GM13976 (cell line): ENCODE data around the gene MCTP1.

Experiments
- DNase-seq: peaks from one replicate; pipeline ENCODE4 v3.0.0; 2012; ENCODE audit warnings: low spot score
- in situ Hi-C: fragments of 300-500 bp; cut with MboI; formaldehyde crosslinking; loops from one replicate; pipeline ENCODE4 v1.12.0; 2022; ENCODE audit warnings: low sequenced_read_pairs, mixed read lengths, inconsistent platforms; ENCODE audit not compliant: unreplicated experiment
- TF ChIP-seq, protein P1 (sequence below): IDR thresholded peaks from 2 replicates; pipeline ENCODE4 v1.5.1; 2012; ENCODE audit warnings: borderline replicate concordance, mild to moderate bottlenecking; ENCODE audit not compliant: insufficient read depth; ENCODE audit errors: extremely low read depth, missing control alignments, control extremely low read depth

MCTP1 gene

DNA sequence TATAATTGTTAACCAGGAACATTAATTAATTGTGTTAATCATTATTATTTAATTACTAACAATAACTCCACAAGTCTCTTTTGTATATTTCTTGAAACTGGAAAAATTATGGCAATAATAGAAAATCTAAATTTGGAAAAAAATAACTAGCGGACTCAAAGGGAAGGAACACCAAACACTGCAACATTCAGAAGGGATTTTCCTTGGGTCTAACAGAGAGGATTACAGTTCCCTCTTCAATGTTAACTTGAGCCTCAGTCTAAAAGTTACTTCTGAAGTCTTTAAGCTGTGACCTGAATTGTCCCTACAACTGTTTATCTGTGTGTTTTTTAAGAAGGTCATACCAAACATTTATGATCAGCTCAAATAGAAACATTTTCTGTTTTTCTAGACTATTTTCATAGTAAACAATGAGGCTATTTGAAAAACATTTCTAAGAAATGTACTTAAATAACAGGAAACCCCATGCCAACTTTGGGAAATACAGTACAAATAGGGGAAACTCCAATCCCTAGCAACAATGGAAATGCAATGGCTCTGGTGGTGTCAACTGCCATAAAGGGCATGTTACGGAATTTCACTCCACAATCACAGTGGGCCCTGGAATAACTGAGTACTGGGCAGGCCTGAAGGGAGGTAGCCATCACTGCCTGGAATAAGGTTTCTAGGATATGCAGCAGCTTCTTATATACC lies 61.2 kb downstream of the MCTP1 start:
- in situ Hi-C loops = no loop called here
- TF ChIP-seq, protein P1, sequence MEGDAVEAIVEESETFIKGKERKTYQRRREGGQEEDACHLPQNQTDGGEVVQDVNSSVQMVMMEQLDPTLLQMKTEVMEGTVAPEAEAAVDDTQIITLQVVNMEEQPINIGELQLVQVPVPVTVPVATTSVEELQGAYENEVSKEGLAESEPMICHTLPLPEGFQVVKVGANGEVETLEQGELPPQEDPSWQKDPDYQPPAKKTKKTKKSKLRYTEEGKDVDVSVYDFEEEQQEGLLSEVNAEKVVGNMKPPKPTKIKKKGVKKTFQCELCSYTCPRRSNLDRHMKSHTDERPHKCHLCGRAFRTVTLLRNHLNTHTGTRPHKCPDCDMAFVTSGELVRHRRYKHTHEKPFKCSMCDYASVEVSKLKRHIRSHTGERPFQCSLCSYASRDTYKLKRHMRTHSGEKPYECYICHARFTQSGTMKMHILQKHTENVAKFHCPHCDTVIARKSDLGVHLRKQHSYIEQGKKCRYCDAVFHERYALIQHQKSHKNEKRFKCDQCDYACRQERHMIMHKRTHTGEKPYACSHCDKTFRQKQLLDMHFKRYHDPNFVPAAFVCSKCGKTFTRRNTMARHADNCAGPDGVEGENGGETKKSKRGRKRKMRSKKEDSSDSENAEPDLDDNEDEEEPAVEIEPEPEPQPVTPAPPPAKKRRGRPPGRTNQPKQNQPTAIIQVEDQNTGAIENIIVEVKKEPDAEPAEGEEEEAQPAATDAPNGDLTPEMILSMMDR = no peak
- DNase-seq = no peak

DNA sequence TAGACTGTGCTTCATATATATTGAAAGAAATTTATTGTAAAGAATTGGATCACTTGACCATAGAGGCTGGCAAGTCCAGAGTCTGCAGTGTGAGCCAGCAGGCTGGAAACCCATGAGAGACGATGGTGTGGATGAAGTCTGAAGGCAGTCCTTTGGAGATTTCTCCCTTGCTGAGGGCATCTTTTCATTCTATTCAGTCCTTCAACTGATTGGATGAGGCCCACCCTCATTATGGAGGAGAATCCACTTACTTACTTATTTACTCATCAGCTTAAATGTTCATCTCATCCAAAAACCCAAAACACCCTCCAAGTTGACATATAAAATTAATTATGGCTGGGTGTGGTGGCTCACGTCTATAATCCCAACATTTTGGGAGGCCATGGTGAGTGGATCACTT lies 62.1 kb downstream of the MCTP1 start:
- TF ChIP-seq, protein P1 = no peak
- in situ Hi-C loops = no loop called here
- DNase-seq = no peak

DNA sequence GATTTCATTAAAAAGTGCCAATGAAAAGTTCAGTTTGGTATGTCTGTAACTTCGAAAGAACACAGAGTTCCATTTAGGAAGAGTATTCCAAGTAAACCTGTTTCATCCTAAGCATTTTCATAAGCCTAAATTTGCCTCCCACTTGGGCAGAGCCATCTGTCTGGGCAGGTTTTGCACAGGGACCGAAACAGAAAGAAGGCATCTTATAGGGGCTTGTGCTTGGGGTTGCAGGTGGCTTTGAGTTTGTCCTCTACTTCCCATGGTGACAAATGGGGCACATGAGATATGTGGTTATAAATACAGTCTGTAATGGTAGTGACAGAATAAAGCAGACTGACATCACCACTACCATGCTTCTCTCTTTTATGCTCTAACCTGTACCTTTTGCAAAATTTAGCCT lies 63.7 kb downstream of the MCTP1 start:
- DNase-seq = no peak
- in situ Hi-C loops = no loop called here
- TF ChIP-seq, protein P1 = no peak

DNA sequence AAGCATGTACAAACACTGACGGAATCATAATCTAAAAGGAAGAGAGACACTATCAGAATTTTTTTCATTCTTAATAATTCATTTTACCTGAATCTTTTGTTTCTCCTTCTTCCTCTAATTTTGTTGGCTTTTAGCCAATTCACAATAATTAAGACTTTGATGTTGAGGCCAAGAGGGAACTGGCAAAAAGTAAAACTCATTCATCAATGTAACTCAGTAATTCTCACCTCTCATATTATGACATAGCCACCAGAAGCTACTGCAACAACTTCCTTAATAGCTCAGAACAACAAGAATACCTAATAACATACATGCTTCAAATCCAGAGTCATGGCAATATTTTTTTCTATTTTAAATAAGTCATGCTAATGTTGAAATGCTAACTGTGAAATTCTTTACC lies 64.5 kb downstream of the MCTP1 start:
- no peak for DNase-seq
- in situ Hi-C loops = no loop called here
- TF ChIP-seq, protein P1 = no peak

DNA sequence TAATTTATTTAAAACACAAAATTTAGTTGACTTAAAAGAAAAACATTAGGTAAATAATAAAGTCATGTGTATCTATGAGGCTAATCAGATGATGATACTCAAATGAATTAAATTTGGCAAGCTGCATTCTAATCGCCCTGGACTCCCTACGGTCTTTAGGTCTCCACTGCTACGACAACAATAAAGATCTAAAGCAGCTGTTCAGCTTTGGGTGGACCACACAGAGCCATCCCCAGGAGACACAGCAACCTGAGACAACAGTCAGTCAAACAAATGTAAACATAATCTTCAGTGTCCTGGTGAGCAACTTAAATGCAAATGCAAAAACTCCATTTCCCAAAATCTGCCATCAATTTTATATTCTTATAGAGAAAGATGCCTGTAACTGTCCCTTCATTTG lies 65.5 kb downstream of the MCTP1 start:
- DNase-seq = no peak

DNA sequence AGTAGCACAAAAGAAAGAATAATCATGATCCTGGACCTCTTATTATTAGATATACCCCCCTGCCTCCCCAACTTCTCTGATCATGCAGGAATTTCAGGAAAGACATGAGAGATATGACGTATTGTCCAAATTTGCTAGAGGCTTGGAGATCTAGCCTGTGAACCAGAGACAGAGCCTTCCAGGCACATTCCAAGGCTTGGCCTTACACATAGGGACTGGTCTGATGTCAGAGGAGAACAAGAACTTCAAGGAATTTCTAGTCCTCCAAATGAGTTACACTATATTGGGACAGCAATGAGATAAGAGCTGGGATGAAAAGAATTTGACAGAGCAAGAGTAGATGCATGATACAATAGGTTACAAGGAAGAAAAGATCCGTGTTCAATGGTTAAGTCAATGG lies 67.0 kb downstream of the MCTP1 start:
- DNase-seq = no peak
- TF ChIP-seq, protein P1 = no peak
- in situ Hi-C loops = no loop called here

More for the DNA sequence above, 65.5 kb downstream of the MCTP1 start:
- in situ Hi-C loops = no loop called here
- TF ChIP-seq, protein P1 = no peak
